GM20000 (cell line): ENCODE measurements around the gene IGSF6.
A peak's percentile ranks its signal among the peaks of the same experiment; 100 is the strongest.
"Not testable (repeated sequence)": the region's sequence is repeated elsewhere in the genome, so short reads cannot be mapped to it uniquely, and the experiment has no call there.

Experiments used
- DNase-seq: peaks from one replicate; pipeline ENCODE4 v3.0.0; 2012; ENCODE audit warnings: low spot score
- TF ChIP-seq, protein P1 (sequence below): IDR thresholded peaks from 2 replicates; pipeline ENCODE4 v1.5.1; 2012; ENCODE audit warnings: mild to moderate bottlenecking, control low read depth; ENCODE audit errors: extremely low read depth, missing control alignments

IGSF6 gene

DNA sequence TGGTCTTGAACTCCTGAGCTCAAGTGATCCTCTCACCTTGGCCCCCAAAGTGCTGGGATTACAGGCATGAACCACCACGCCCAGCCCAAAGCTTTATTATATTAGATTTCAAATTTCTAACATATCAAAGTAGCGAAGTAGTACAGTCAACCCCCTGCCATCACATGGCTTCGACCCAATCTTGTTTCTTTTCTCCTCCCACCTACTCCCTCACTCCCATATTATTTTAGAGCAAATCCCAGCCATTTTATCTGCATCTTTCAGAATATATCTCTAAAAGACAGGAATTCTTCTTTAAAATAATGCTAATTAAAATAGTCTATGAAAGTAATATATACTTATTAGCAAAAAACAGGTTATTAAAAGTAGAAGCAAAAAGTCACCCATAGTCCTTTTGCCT is 893 bp downstream of the IGSF6 start:
- DNase-seq = no peak
- TF ChIP-seq, protein P1, sequence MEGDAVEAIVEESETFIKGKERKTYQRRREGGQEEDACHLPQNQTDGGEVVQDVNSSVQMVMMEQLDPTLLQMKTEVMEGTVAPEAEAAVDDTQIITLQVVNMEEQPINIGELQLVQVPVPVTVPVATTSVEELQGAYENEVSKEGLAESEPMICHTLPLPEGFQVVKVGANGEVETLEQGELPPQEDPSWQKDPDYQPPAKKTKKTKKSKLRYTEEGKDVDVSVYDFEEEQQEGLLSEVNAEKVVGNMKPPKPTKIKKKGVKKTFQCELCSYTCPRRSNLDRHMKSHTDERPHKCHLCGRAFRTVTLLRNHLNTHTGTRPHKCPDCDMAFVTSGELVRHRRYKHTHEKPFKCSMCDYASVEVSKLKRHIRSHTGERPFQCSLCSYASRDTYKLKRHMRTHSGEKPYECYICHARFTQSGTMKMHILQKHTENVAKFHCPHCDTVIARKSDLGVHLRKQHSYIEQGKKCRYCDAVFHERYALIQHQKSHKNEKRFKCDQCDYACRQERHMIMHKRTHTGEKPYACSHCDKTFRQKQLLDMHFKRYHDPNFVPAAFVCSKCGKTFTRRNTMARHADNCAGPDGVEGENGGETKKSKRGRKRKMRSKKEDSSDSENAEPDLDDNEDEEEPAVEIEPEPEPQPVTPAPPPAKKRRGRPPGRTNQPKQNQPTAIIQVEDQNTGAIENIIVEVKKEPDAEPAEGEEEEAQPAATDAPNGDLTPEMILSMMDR = no peak

DNA sequence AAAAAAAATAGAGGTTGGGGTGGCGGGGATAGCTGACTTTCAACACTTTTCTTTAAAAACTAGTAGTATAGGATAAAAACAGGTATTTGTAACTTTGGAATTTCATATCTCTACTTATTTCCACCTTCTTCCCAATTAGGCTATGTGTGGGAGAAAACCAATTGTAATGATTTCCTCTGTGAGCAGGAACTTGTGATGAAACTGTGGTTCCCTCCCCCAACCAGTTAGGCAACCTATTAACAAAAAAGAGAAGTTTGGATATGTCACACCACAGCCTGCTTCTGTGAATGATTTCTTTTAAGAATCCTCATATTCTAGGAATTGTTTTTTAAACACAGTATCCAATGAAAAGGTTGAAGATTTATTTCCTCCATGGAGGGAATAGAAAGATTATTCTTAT is 1.9 kb downstream of the IGSF6 start:
- TF ChIP-seq, protein P1 = no peak
- no peak for DNase-seq

DNA sequence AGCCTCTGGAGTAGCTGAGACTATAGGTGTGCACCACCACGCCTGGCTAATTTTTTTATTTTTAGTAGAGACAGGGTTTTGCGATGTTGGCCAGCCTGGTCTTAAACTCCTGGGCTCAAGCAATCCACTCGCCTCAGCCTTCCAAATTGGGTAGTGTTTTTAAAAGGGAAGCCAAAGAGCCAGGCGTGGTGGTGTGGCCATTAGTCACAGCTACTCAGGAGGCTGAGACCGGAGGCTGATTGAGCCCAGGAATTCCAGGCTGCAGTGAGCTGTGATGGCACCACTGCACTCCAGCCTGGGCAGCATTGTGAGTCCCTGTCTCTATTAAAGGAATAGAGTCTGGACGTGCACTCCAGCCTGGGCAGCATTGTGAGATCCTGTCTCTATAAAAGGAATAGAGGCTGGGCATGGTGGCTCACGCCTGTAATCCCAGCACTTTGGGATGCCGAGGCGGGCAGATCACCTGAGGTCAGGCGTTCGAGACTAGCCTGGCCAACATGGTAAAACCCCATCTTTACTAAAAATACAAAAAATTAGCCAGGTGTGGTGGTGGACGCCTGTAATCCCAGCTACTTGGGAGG is 2.5 kb downstream of the IGSF6 start:
- DNase-seq = not testable (repeated sequence)

DNA sequence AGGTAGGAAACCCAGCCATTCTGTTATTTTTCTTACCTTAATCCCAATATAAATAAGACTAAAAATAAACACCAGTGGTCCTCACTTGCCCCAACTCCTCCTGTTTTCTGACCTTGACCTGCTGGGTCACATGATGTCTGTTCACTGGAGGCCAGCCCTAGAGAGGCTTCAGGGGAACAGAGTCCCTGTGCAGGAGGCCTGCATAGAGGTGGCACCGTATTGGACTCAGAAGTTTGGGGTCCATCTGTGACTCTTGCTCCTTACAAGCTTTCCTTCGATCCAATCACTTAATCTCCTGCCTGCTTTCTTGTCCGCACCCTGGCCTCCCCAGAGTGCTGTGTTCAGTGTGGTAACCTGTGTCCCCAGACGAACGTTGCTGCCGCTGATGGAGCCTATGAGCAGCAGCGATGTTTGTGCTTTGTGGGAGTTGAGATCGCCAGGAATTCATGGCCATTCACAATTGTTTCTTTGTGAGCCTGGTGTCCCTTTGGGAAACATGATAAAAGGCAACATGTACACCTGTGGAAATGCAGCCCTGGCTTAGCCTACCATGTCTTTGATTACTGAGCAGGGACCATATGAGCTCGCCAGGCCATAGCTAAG is 4.7 kb downstream of the IGSF6 start:
- no peak for DNase-seq
- TF ChIP-seq, protein P1 = no peak

DNA sequence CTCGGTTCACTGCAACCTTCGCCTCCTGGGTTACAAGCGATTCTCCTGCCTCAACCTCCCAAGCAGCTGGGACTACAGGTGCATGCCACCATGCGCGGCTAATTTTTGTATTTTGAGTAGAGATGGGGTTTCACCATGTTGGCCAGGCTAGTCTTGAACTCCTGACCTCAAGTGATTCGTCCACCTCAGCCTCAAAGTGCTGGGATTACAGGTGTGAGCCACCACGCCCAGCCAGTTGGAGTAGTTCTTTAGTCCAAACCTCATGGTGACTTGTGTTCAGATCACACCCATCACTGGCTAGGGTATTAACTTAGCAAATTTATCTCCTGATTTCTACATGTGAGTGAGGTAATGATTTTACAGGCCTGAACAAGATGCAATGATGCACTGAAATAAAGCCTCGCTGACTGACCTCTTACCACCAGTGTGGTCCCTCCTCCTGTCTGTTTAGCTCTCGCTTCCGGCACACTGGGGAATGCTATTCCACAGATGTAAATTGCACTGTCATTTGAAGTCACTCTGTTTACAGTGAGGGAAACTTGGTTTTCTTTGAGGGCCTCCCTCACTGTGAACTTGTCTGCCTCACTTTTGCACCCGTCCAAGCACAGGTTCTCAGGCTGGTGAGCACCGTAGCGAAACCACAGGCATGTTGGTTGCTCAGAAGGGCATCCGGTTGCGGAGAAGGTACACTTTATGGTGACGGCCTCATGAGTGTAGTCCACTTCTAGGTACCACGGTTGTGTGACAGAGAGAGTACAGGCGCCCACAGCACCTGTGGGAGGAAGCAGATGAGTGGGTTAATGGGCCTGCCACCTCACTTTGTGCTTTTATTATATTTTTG is 5.5 kb downstream of the IGSF6 start:
- DNase-seq = peak; percentile 79
- TF ChIP-seq, protein P1 = no peak

DNA sequence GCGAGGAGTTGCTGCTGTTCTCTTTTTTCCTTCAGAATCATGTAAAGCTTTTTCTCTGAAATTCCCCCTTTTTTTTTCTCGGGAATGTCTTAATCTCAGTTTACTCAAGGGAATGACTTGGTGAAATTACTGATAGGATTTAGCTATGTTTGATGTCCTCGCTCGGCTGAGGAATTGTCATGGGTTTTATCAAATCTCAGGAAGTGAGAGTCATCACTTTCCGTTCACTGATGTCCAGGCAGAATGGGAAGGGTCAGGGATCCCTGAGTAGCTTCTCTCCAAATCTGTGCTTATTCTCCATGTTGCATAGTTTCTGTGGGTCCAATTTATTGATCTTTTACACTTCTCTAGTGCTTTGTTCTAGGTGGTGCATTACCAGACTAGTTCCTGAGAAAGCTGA is 6.3 kb downstream of the IGSF6 start:
- DNase-seq = no peak
- TF ChIP-seq, protein P1 = no peak

DNA sequence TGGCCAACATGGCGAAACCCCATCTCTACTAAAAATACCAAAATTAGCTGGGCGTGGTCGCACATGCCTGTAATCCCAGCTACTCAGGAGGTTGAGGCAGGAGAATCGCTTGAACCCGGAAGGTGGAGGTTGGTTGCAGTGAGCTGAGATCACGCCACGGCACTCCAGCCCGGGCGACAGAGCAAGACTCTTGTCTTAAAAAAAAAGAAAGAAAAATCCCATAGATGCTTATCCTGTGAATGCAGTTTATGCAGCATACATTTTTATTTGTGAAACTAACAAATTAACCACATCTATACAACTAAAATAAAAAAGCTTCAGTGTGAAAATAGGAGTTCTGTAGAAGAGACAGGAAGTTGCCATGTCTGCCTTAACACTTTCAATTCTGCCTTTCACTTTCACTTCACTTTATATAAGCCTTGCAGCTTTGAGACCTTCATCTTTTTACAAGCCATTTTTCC is 7.1 kb downstream of the IGSF6 start:
- peak; percentile 71 for DNase-seq
- TF ChIP-seq, protein P1 = no peak

DNA sequence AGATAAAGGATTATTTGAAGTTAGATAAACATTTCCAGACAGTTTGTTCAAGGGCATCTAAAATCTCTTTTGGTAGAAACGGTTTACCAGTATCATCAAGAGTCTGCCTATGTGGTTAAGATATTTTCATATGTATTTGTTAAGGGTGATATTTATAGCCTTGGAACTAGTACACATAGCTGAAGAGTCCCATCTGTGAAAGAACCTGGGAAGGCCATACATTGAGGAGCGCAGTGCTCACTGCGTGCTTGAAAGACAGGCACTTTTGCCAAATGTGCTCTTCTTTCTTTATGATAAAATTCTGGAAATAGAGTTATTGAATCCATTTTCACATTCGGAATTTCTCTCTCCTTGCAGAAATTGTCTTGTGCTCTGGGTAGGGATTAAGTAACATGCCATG is 7.7 kb downstream of the IGSF6 start:
- DNase-seq = no peak

More for the DNA sequence above, 7.7 kb downstream of the IGSF6 start:
- TF ChIP-seq, protein P1 = no peak
